Stimulated activated CD8-positive, alpha-beta memory T cell treated with anti-CD3 and anti-CD28 coated beads, Interleukin-12 subunit alpha, Interleukin-12 subunit beta, amount 100 ng/mL, for 24 hours (primary cell): Measurements from ENCODE around the gene CCIN.
"Not testable (repeated sequence)": the region's sequence is repeated elsewhere in the genome, so short reads cannot be mapped to it uniquely, and the experiment has no call there.

Experiments used
- DNase-seq: peaks from one replicate; pipeline ENCODE4 v3.0.0-alpha.2; 2020; ENCODE audit errors: extremely low read depth

CCIN gene

DNA sequence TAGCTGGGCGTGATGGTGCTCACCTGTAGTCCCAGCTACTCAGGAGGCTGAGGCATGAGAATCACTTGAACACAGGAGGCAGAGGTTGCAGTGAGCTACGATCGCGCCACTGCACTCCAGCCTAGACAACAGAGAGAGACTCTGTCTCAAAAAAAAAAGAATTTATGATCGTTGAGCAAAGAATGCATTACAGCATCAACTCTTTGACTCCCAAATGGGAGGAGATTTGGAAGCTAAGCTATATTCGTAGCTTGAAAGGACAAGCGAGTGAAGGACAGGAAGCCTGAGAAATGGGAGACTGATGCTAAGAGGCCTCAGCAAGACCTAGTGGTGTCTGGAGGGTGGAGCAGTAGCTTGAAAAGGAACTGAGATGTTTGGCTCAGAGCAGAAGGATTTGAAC is 10.3 kb upstream of the CCIN start:
- DNase-seq, result no peak

- DNase-seq, result not testable (repeated sequence)
These were observed 9.7 kb upstream of the CCIN start for GRCh38 chr9:36159509-36159908.

DNA sequence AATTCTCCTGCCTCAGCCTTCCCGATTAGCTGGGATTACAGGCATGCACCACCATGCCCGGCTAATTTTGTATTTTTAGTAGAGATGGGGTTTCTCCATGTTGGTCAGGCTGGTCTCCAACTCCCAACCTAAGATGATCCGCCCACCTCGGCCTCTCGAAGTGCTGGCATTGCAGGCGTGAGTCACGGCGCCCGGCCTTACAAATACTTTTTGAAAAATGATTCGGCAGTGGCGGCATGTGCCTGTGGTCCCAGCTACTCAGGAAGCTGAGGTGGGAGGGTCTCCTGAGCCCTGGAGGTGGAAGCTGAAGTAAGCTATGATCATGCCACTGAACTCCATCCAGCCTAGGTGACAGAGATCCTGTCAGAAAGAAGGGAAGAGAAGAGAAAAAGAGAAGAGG is 9.1 kb upstream of the CCIN start:
- DNase-seq, result not testable (repeated sequence)

DNA sequence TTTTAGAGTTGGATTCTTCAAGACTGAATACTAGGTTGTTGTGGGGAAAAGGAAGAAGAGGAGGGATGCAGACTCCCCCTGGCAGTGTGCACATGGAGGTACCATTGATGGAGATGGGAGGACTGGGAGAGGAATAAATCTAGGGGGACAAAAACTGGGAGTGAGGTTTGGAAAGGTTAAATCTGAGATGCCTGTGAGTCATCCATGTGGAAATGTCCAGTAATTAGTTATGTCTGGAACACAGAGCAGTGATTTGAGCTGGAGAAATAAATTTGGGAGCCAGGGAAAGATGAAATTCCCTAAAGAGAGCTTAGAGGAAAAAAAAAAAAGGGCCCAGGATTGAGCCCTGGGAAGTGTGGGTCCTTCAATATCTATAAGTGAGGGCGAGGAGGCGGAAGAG is 8.0 kb upstream of the CCIN start:
- no peak for DNase-seq

GRCh38 chr9:36162211-36162738 is 6.9 kb upstream of the CCIN start:
- DNase-seq, result no peak

DNA sequence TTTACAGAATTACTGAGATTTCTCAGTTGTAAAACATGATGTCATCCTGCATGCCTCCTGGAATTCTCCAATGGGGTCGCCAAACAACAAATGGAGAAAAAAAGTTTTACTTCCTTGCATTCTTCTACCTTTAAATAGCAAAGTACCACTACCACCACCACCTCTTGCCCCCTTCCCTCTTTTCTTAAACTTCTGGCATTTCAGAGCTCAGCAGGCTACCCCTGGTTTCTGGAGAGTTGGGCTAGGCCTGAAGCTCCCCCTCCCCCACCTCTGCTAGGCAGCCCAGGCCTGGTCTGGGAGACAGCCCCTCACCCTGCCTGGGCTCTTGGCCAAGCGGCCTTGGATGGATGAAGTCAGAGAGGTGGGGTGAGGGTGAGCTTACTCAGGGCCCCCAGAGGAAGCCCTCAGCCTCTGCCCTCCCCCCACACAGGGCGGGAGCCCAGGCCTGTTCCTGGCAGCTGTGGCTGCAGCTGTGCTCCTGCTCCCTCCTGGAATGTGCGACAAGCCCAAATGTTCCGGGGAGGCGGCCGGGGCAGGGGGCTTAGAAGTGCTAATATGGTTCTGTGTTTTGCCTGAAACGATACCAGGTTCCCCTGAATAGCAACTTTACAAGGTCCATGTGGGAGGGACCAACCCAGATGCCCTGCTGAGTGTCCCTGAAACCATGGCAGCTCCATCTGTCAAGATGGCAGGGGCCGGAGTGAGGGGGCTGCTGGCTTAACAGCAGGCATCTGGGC is 6.0 kb upstream of the CCIN start:
- DNase-seq, result no peak

DNA sequence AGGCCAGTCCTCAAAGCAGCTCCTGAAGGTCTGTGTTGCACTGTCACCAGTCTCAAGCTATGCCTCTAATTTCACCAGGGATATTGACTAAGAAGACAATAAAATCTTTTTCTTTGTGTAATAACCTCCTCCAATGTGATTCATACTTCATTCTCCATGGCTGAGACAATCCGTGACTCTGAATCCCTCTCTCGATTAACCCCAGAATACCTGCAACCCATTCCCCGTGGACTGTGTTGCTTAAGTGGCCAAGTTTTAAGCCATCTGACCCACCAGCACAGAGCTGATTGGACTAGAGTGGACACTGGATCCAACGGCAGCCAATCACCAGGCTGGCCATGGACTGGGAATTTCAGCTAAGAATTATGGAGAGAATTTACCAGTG is 5.4 kb upstream of the CCIN start:
- no peak for DNase-seq

GRCh38 chr9:36164372-36164771 is 4.8 kb upstream of the CCIN start:
- DNase-seq, result no peak

DNA sequence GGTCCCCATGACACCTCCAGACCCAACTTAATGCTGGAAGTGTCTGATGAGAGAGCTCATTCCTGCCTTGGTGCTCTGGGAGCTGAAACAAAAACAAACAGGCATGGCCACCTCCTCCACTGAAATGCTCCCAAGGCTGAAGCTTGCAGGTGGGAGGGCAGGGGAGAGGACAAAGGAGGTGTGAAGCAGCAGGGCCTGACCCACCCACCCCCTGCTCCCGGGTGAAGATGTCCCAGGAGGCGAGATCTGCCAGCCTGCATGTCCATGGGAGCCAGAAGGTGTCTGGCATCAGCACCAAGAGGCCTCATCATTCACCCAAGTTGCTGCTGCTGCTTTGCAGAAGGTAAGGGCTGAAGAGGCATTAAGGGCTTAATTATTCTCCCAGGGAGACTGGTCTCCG is 4.2 kb upstream of the CCIN start:
- no peak for DNase-seq

DNA sequence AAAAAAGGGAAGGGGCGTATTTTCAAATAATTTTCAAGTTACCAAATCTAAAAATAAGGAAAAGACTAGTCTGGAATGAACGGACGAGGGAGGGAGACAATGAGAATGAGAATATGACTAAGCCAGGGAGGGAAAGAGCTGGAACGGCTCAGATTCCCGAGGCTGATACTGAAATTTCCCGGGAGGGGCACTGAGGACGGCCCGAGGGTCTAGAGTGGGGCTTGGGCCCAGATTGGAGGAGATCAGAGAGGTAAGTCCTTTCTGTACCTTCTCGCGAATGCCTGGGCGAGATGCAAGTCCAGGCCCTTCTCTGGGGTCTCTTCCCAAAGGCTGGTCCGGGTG is 3.4 kb upstream of the CCIN start:
- DNase-seq, result no peak

DNA sequence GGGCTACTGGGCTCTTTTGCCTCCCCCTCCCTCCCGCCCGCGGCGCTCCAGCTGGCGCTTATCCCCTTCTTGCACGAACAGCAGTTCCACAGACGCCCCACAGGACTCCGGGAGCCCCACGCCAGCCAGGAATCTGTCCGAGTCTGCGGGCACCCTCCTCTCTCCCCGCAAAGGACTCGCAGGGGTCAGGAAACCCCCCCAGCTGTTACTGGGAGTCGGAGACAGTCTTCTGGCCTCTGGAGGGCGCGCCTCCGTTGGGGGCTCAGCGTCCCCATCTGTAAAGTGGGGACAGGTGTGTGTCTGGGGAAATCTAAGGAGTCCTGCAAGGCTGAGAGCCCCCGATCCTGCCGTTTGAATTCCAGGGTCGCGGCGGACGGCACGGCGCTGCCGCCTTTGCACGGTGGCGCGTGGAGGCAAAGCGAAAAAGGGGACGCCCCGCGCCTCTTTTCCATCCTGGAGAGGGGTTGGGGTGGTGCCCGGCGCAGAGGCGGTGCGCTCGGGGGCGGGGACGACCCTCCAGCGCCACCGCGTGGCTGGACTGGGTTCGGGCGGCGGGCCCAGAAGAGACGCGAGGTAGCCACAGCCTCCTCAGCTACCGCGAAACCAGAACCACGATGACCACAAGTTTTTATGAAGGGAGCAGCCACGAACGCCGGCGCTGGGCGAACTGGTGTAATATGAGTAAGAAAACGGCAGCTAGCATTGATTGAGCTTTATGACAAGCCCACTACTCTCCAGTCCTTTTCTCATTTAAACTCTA is 2.8 kb upstream of the CCIN start:
- peak; percentile 51 for DNase-seq

DNA sequence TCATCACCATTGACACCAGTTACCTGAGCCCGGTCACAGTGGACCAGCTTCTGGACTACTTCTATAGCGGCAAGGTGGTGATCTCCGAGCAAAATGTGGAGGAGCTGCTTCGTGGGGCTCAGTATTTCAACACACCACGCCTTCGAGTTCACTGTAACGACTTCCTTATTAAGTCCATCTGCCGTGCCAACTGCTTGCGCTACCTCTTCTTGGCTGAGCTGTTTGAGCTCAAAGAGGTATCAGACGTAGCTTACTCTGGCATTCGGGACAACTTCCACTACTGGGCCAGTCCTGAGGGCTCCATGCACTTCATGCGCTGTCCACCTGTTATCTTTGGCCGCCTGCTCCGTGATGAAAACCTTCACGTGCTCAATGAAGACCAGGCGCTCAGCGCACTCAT is 520 bp downstream of the CCIN start:
- no peak for DNase-seq

DNA sequence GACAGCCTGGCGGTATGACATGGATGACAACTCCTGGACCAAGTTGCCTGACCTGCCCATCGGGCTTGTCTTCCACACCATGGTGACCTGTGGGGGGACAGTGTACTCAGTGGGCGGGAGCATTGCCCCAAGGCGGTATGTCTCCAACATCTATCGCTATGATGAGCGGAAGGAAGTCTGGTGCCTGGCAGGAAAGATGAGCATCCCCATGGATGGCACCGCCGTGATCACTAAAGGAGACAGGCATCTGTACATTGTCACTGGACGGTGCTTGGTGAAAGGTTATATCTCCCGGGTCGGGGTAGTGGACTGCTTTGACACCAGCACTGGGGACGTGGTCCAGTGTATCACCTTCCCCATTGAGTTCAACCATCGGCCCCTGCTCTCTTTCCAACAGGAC is 1.3 kb downstream of the CCIN start:
- DNase-seq, result no peak

- no peak for DNase-seq
These were observed 4.7 kb downstream of the CCIN start for GRCh38 chr9:36173861-36174260.

GRCh38 chr9:36174271-36174670 is 5.1 kb downstream of the CCIN start:
- DNase-seq, result no peak

DNA sequence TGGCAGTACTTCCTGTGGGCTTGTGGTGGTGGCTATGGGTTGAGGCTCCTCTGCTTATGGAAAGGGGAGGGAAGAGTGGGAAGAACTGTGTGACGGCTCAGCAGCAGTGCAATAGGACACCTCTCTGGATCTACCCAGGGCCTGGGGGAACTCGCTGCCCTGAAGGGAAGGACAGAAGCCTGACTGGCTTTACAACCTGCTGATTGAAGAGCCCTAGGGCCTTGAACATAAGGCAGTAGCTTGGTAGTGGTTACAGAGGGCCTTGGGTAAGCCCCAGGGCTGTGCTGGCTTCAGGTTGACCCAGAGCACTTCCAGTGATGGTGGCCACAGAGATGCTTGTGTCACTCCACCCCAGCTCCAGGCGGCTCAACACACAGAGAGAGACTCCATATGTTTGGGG is 5.5 kb downstream of the CCIN start:
- no peak for DNase-seq

- DNase-seq, result not testable (repeated sequence)
These were observed 6.0 kb downstream of the CCIN start for GRCh38 chr9:36175209-36175608.

GRCh38 chr9:36176496-36176895 is 7.3 kb downstream of the CCIN start:
- not testable (repeated sequence) for DNase-seq

GRCh38 chr9:36177571-36177970 is 8.4 kb downstream of the CCIN start:
- DNase-seq, result no peak

DNA sequence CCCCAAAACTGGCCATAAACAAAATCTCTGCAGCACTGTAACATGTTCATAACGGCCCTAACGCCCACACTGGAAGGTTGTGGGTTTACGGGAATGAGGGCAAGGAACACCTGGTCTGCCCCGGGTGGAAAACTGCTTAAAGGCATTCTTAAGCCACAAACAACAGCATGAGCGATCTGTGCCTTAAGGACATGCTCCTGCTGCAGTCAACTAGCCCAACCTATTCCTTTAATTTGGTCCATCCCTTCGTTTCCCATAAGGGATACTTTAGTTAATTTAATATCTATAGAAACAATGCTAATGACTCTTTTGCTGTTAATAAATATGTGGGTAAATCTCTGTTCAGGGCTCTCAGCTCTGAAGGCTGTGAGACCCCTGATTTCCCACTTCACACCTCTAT is 11.1 kb downstream of the CCIN start:
- not testable (repeated sequence) for DNase-seq

- no peak for DNase-seq
These were observed 18.2 kb downstream of the CCIN start for GRCh38 chr9:36187414-36187813.

GRCh38 chr9:36188212-36188611 is 19.0 kb downstream of the CCIN start:
- no peak for DNase-seq

DNA sequence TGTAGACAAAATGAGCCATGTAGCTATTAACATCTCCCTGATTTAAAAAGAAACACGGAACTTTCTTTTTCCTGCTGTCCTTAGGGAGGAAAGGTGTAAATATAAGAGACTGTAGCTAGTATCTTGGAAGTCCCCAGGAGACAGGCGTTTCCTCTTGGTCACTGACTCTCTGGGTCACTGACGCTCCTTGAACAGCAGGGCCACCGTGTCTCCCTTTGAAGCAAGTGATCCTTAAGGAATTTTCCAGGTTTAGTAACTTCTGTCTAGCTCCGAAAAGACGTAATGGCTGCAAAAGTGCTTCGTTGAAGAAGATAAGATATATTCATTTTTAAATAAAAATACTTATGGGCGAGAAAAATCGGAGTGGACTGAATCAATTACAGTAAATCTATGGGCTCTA is 20.8 kb downstream of the CCIN start:
- DNase-seq, result no peak
